Caco-2 (cell line): ENCODE results near the gene GUCY1A1. TPM values are rescaled to one million over a fixed set of nuclear protein-coding genes. Genes with fewer than 3 reads are reported as not detected.

Experiments used
- BruUV-seq: library from RNA; stranded (reverse); fragments of 400-500 nt; replicated peaks from 2 replicates; lab custom pipeline; 2021; lab: Mats Ljungman, UMichigan
- CTCF ChIA-PET: fragments of 300-600 bp; sonication (Branson Sonifier 250); formaldehyde crosslinking; loops from one replicate; lab custom pipeline; 2022; ENCODE audit warnings: antibody characterized with exemption; lab: Charles Lee
- POLR2A ChIA-PET: fragments of 300-600 bp; sonication (Branson Sonifier 250); formaldehyde crosslinking; loops from one replicate; lab custom pipeline; 2022; ENCODE audit warnings: antibody characterized with exemption; lab: Charles Lee
- DNase-seq, 2 experiments: peaks; one replicate each; pipeline versions ENCODE4 v3.0.0 to v3.0.0-alpha.2; 2020 to 2022
- H3K27me3 ChIP-seq: replicated peaks from 2 replicates; pipeline ENCODE4 v1.6.0; 2011; ENCODE audit warnings: low read length; ENCODE audit not compliant: control insufficient read depth, insufficient read depth
- H3K36me3 ChIP-seq: 2 replicates; pipeline ENCODE4 v1.5.1; 2011; ENCODE audit warnings: low read length; ENCODE audit not compliant: control insufficient read depth, insufficient read depth
- H3K4me1 ChIP-seq: fragments of 250-450 bp; sonication (Bioruptor Pico); 2 replicates; pipeline ENCODE4 v1.5.1; 2020; ENCODE audit warnings: mild to moderate bottlenecking
- H3K4me3 ChIP-seq: 2 replicates; pipeline ENCODE4 v1.5.1; 2011; ENCODE audit warnings: low read depth, mild to moderate bottlenecking, control low read depth, low read length
- H3K9me3 ChIP-seq: fragments of 250-450 bp; sonication (Bioruptor Pico); 2 replicates; pipeline ENCODE4 v1.5.1; 2020; ENCODE audit warnings: mild to moderate bottlenecking, moderate library complexity
- H3K27ac Mint-ChIP-seq: one replicate; pipeline ENCODE4 v1.8.0; 2022; ENCODE audit warnings: mixed read lengths; ENCODE audit not compliant: unreplicated experiment
- H3K27me3 Mint-ChIP-seq: one replicate; pipeline ENCODE4 v1.8.0; 2022; ENCODE audit warnings: mixed read lengths; ENCODE audit not compliant: insufficient read depth, unreplicated experiment
- H3K36me3 Mint-ChIP-seq: one replicate; pipeline ENCODE4 v1.8.0; 2022; ENCODE audit warnings: mild to moderate bottlenecking, mixed read lengths; ENCODE audit not compliant: insufficient read depth, unreplicated experiment
- H3K4me1 Mint-ChIP-seq: one replicate; pipeline ENCODE4 v1.8.0; 2022; ENCODE audit warnings: low read depth, mixed read lengths; ENCODE audit not compliant: unreplicated experiment
- H3K4me3 Mint-ChIP-seq: one replicate; pipeline ENCODE4 v1.8.0; 2022; ENCODE audit warnings: mild to moderate bottlenecking, moderate library complexity, mixed read lengths; ENCODE audit not compliant: unreplicated experiment
- H3K9me3 Mint-ChIP-seq: one replicate; pipeline ENCODE4 v1.8.0; 2022; ENCODE audit warnings: mixed read lengths; ENCODE audit not compliant: unreplicated experiment
- intact Hi-C: fragments of 100-400 bp; cut with micrococcal nuclease; formaldehyde crosslinking; loops from one replicate; pipeline ENCODE4 v1.10.0; 2022; ENCODE audit not compliant: unreplicated experiment
- total RNA-seq: library from RNA; stranded (reverse); gene quantifications from 2 replicates; pipeline ENCODE4 v1.2.3, GENCODE V29; 2022
- TF ChIP-seq, protein P1 (sequence below), 2 experiments: fragments of 200-600 bp in 1 of 2; IDR thresholded peaks; 1 replicate in 1 of 2; 2 replicates in 1 of 2; pipeline versions ENCODE4 v1.5.1 to v1.8.0; 2011 to 2022; ENCODE audit warnings: antibody characterized with exemption in 1 of 2, control low read depth in 1 of 2, inconsistent platforms in 1 of 2, low read depth in 1 of 2, low read length in 1 of 2, mild to moderate bottlenecking in 1 of 2, moderate library complexity in 1 of 2; ENCODE audit not compliant: insufficient read depth in 1 of 2, severe bottlenecking in 1 of 2, unreplicated experiment in 1 of 2

The GUCY1A1 gene
- total RNA-seq, 1 experiment from 2014 or later, result not detected

DNA sequence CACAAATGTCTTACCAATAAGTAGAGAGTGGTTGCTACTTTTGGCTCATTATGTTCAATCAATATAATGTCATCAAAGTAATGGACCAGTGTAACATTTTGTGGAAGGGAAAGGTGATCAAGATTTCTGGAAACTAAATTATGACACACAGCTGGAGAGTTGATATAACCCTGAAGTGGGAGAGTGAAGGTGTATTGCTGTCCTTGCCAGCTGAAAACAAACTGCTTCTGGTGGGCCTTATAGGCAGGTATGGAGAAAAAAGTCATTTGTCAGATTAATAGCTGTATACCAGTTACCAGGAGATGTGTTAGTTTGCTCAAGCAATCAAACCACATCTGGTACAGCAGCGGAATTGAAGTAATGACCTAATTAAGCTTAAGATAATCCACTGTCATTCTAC lies 74.9 kb downstream of the GUCY1A1 start:
- H3K27me3 Mint-ChIP-seq, result no peaks in the 10 kb centered on the region
- H3K4me3 Mint-ChIP-seq, result no peak overlapping the region

DNA sequence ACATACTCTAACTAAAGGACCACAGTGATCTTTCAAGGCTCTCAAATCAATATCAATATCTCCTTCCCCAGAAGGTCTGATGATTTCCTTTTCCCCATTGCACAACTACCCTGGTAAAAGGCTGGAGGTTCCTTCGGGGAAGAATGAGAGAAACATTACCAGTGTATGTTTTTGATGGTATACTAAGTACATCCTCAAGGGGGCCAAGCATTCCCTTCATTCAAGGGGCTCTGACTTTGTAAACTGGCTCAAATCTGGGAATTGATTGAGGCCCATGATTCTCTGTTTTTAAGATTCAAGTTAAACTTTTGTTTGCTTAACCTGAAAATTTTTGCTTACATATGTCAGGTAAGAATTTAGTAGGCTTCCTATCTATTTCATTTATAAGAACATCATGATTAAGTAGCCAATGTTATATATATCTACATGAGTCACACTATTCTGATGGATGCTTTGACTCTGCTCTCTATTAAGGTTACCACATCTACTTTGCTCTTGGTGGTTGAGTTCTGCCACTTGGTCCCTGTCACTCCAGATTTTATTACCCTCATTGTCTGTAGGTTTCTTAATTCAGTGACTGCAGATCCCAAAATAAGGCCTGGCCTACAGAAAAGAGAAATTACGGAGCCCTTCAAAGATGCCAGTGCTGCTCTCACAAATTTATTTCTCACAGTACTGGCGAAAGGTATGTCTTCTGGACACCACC lies 75.8 kb downstream of the GUCY1A1 start:
- Histone ChIP-seq H3K36me3 (no peaks in the 10 kb centered on the region), H3K4me3 (no peak overlapping the region), H3K9me3 (no peaks in the 10 kb centered on the region), H3K4me1 (no peaks in the 10 kb centered on the region; the same call in 1 of the 2 replicates), H3K27me3 (no peaks in the 10 kb centered on the region)
- DNase-seq, result no peak
- Mint-ChIP-seq H3K27me3 (no peaks in the 10 kb centered on the region), H3K9me3 (no peaks in the 10 kb centered on the region), H3K27ac (no peak overlapping the region), H3K4me1 (peaks cover 7% of the 10 kb centered on the region), H3K4me3 (no peak overlapping the region), H3K36me3 (no peaks in the 10 kb centered on the region)
- BruUV-seq, result no TSS peak
- intact Hi-C loops, result no loop called here
- ChIA-PET POLR2A (no interaction called here), CTCF (no interaction called here)
- TF ChIP-seq, protein P1, sequence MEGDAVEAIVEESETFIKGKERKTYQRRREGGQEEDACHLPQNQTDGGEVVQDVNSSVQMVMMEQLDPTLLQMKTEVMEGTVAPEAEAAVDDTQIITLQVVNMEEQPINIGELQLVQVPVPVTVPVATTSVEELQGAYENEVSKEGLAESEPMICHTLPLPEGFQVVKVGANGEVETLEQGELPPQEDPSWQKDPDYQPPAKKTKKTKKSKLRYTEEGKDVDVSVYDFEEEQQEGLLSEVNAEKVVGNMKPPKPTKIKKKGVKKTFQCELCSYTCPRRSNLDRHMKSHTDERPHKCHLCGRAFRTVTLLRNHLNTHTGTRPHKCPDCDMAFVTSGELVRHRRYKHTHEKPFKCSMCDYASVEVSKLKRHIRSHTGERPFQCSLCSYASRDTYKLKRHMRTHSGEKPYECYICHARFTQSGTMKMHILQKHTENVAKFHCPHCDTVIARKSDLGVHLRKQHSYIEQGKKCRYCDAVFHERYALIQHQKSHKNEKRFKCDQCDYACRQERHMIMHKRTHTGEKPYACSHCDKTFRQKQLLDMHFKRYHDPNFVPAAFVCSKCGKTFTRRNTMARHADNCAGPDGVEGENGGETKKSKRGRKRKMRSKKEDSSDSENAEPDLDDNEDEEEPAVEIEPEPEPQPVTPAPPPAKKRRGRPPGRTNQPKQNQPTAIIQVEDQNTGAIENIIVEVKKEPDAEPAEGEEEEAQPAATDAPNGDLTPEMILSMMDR (IDR thresholded peaks at IDR 0.05; ENCODE audit: insufficient read depth in 1 of 2, low read depth in 1 of 2, low read length in 1 of 2, severe bottlenecking in 1 of 2, unreplicated experiment in 1 of 2), result no peak

More for the DNA sequence above, 74.9 kb downstream of the GUCY1A1 start:
- peaks cover 7% of the 10 kb centered on the region for H3K4me1 Mint-ChIP-seq
- no peaks in the 10 kb centered on the region for H3K36me3 Mint-ChIP-seq
- Histone ChIP-seq H3K4me3 (no peak overlapping the region), H3K36me3 (no peaks in the 10 kb centered on the region), H3K9me3 (no peaks in the 10 kb centered on the region), H3K27me3 (no peaks in the 10 kb centered on the region), H3K4me1 (no peaks in the 10 kb centered on the region; the same call in 1 of the 2 replicates)
- no TSS peak for BruUV-seq
- ChIA-PET CTCF (no interaction called here), POLR2A (no interaction called here)
- no peaks in the 10 kb centered on the region for H3K9me3 Mint-ChIP-seq
- intact Hi-C loops, result no loop called here
- TF ChIP-seq, protein P1 (IDR thresholded peaks at IDR 0.05; ENCODE audit: insufficient read depth in 1 of 2, low read depth in 1 of 2, low read length in 1 of 2, severe bottlenecking in 1 of 2, unreplicated experiment in 1 of 2), result no peak
- DNase-seq, result no peak
- H3K27ac Mint-ChIP-seq, result no peak overlapping the region

DNA sequence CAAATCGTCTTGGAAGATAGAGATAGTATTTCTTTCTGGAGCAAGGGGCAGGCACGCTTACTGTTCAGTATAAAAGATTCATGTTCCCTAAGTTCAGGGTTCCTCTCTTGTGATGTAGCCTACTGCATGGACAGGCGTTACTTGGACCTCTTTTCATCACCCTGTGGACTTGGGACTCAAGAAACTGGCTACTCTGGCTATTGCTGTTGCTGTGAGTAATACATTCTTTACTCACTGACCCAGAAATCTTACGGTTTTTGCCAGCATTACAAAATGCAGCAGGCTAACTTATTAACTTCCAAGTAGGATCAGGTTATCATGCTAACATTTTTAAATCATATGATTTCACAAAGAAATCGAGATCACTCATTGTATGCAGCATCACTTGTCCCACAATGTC lies 79.3 kb downstream of the GUCY1A1 start:
- Histone ChIP-seq H3K4me1 (no peaks in the 10 kb centered on the region), H3K9me3 (no peaks in the 10 kb centered on the region), H3K36me3 (no peaks in the 10 kb centered on the region), H3K27me3 (no peaks in the 10 kb centered on the region), H3K4me3 (no peak overlapping the region)
- Mint-ChIP-seq H3K4me1 (no peaks in the 10 kb centered on the region), H3K27ac (no peak overlapping the region), H3K4me3 (no peak overlapping the region), H3K27me3 (no peaks in the 10 kb centered on the region), H3K9me3 (no peaks in the 10 kb centered on the region), H3K36me3 (no peaks in the 10 kb centered on the region)
- no TSS peak for BruUV-seq
- intact Hi-C loops, result no loop called here
- CTCF ChIA-PET, result no interaction called here
- TF ChIP-seq, protein P1 (IDR thresholded peaks at IDR 0.05; ENCODE audit: insufficient read depth in 1 of 2, low read depth in 1 of 2, low read length in 1 of 2, severe bottlenecking in 1 of 2, unreplicated experiment in 1 of 2), result no peak
- no peak for DNase-seq
- POLR2A ChIA-PET, result no interaction called here
